DMS79 treated with DMSO at 0.1 percent for 48 hours (cell line): Measurements from ENCODE around the gene NARS2.
A peak's percentile ranks its signal among the peaks of the same experiment; 100 is the strongest.
"Not testable (repeated sequence)": the region's sequence is repeated elsewhere in the genome, so short reads cannot be mapped to it uniquely, and the experiment has no call there.

Experiments used
- DNase-seq: peaks from one replicate; lab custom pipeline; 2025; lab: John Stamatoyannopoulos, UW

NARS2 gene

GRCh38 chr11:78478536-78478935 is 96.1 kb downstream of the NARS2 start:
- DNase-seq: no peak

DNA sequence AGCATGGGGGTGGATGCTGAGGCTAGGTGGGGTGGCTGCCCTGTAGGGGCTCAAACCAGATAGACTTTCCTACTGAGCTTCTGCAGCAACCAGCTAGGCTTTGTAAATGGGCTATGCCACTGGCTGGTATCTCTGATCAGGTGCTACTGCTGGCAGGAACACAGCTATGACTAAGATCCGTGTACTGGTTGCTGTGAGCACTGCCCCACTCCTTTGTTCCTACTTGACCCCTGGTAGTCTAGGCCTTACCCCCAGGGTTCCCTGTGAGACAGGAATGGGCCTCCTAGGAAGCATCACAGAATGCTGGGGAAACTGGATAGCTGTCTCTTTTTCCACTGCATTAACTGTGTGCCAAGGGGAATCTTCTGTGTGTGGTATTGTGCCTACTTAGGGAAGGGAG is 98.6 kb downstream of the NARS2 start:
- DNase-seq: no peak

GRCh38 chr11:78474451-78474850 is 100.2 kb downstream of the NARS2 start:
- no peak for DNase-seq

- no peak for DNase-seq
These were observed 101.8 kb downstream of the NARS2 start for GRCh38 chr11:78472905-78473304.

DNA sequence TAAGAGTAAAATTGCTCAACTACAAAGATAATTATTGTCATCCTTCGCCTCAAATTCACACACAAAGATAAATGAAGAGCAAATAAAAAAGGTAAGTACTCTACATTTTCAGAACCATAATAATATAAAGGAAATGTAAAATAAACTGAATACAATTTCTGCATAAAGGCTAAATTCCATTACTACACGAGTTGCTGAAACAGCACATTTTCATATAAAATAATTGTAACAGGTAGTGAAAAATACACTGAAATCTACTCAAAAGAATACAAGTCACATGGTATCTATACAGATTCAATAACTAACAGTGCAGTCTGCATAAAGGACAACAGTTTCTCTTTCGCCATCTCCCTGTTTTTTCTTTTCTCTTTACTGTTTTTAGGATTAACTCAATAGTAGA is 102.3 kb downstream of the NARS2 start:
- DNase-seq: no peak

- DNase-seq: no peak
These were observed 103.7 kb downstream of the NARS2 start for GRCh38 chr11:78470861-78471442.

- no peak for DNase-seq
These were observed 104.8 kb downstream of the NARS2 start for GRCh38 chr11:78469896-78470295.

- DNase-seq: peak; percentile 20
These were observed 106.7 kb downstream of the NARS2 start for GRCh38 chr11:78467931-78468330.

GRCh38 chr11:78467370-78467769 is 107.3 kb downstream of the NARS2 start:
- no peak for DNase-seq

- DNase-seq: no peak
These were observed 109.3 kb downstream of the NARS2 start for GRCh38 chr11:78465169-78465942.

GRCh38 chr11:78464787-78465168 is 109.9 kb downstream of the NARS2 start:
- DNase-seq: not testable (repeated sequence)

DNA sequence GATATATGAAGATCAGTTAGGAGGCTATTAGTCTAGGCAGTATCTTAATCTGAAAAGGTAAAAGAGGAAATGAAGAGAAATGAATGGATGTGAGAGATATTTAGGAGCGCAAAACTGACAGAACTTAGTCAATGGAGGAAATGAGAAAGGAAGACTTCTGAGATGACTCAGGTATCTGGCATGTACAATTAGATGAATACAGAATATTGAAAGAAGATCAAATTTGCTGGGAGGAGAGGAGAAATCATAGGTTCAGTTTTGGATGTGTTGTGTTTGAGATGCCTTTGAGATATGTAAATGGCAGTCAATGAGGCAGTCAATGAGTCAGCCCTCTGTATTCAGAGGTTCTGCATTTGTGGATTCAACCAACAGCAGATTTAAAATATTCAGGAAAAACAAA is 114.2 kb downstream of the NARS2 start:
- DNase-seq: no peak

DNA sequence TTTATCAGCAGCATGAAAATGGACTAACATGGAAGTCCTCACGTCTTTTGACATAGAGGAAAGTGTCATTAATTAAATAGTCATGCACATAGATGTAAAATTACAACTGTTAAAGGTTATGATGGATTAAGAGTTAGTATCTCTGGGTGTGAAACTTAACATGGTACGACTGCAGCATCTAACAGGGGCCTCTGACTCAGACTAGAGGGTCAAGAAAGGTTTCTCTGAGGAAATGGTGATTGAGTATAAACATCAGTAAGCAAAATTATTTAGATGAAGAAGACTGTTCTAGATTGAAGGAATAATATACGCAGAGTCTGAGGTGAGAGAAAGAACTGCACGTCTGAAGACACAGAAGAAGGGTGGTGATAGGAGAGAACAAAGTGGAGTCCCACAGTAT is 114.9 kb downstream of the NARS2 start:
- DNase-seq: no peak

DNA sequence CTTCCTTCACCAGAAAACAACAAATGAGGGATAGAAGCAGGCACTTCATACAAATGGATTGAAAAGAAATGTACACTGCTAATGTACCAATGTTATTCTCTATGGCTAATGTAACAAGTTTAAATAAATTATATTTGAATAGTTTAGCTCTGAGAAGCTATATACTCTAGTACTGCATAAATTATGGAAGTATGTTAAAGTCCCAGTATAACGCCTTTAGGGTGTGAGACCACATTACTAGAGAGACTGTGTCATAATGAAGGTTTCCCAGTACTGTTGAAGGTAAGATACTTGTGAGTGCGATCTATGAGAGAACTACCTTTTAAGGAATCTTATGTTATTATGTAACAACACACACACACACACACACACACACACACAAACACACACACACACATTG is 117.2 kb downstream of the NARS2 start:
- no peak for DNase-seq

DNA sequence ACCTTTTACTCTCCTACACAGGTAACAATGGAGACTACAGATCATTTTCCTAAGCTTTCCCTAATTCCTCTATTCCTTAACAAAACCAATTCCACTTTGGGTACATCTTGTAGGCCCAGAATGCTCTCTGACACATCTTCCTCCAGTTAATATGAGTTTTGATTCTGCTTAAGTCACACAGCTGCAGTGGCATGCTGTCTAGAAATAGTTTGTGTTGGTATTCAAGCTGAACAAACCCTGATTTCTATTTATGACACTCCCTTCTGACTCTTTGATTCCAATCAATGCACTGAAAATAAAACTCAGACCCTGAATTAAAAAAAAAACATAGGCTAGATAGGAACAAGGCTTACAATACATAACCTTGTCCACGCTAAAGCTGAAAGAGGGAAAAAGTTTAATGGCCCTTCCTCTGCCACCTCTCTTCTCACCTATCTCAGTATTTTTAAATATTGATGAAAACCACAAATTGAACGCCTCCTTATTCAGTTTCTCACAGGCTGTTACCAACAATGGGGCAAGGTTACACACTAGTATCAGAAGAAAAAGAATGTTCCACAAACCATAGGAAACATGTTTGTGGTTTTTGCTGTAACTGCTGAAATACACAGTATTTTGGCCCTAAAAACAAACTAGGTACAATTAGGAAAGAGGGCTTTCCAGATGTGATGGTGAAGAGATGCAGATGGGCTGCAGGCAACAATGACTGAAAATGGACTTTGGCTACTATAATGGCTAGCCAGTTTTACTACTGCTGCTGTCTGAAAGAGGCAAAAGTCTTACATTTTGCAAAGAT is 121.3 kb downstream of the NARS2 start:
- DNase-seq: no peak

DNA sequence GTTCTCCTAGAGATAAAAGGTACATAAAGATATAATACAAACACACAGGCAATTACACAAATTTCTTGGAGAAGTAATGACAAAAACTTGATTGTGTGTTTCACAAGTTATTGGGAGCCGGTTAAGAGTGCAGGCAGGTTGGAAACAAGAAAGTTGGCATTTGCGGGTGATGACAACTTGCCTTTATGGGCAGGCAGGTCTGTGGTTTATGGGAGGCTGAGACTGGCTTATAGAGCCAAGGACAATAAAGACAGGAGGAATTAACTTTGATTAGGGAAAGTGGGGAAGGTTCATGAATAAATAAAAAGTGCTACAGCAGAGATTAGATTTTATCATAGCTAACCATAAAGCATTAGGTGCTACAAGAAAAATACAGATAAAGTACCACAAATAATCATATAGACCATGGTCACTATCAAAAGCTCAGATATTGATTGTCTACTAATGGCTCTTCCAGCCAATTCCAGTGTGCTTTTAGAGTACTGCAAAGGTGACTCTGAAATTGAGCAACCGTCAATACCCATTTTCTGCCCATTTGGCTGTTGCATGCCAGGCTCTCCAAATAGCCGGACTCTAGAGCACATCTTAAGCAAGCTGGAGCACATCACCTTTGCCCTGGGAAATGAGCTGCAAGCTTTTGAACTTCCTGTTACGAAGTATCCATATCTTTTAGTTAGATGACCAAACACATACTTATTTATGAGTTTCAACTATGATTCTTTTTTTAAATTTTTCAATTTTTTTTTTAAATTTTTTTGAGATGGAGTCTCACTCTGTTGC is 123.1 kb downstream of the NARS2 start:
- DNase-seq: no peak

DNA sequence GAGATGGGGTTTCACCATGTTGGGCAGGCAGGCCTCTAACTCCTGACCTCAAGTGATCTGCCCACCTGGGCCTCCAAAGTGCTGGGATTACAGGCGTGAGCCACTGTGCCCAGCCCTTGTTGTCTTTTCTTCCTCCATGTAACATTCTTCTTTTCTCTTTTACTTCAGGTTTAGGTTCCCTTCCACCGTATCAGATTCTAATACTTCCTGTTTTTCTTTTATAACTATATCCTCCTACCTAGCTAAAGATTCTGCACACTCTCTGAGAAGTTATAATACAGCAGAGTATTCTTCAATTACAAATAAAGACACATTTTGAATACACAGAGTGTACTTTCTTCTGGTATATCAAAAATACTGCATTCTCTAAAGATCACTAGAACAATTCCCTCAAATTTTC is 123.8 kb downstream of the NARS2 start:
- DNase-seq: no peak

DNA sequence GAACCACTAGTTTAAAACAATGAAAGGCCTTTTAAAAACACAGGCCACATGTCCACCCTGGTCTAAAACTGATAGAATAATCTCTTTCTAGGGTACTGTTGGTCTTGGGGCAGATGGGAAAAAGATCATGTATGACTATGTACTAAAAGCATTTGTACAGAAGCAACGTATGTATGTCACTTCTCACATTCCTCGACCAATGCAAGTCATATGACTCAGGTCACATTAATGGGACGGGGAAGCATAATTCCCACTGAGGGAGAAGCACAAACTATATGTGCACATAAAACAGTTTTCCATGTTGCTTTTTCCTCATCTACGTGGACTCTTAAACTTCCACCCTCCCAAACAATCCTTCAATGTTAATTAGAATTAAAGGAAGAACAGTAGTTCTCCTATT is 124.8 kb downstream of the NARS2 start:
- DNase-seq: no peak

- no peak for DNase-seq
These were observed 128.5 kb downstream of the NARS2 start for GRCh38 chr11:78446210-78446609.

DNA sequence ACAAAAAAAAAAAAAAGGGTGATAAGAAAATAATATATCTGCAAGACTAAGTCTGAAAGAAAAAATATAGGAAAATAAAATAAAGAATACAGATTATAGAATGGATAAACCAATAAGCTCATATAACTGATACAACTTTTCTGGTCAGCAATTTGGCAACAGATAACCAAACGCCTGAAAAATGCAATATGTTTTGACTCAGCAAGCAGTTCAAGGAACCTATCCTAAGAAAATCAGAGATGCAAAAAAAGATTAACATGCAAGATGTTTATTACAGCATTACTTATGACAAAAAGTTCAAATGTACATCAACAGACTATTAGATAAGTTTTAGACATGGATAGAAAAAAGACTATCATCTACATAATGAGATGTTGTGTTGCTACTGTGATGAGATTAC is 129.9 kb downstream of the NARS2 start:
- DNase-seq: no peak

- no peak for DNase-seq
These were observed 132.7 kb downstream of the NARS2 start for GRCh38 chr11:78441956-78442355.

DNA sequence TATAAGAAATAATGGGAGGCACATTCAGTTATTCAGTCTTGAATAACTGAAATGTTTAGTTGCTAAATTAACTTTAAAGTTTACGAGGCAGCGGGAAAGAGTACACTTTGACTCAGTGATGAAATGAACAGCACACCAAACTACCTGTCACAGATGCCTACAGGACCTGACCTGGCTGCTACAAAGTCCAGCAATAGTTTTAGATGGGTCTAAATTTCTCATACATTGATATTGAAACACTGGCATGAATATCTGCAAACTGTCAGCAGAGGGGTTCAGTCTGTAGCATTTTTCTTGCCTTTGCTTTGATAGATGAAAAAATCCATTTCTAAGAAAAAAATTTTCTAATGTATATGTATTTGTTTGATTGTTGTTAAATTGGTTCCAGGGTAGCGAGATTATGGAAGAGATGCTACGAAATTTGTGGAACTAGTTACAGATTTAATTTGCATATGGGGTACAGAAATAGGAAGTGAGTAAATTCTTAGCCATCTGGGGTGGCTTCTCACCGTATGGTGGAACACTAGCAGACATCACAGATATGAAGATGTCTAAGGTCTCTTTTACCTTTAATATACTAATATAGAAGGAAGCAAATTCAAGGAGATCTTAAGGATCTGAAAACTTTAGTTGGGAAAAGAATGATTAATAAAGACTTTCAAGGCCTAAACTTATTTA is 136.2 kb downstream of the NARS2 start:
- no peak for DNase-seq
